IMR-90 (cell line): ENCODE results near the gene PRRG2. TPM values are rescaled to one million over a fixed set of nuclear protein-coding genes. Genes with fewer than 3 reads are reported as not detected.

Source experiments
- ATAC-seq: fragments of 200-7000 bp; cut with Tn5 transposase; 2 replicates; pipeline ENCODE4 v1.9.1; 2020; ENCODE audit warnings: low read depth, mild to moderate bottlenecking, moderate library complexity
- BruUV-seq: library from RNA; stranded (reverse); fragments of 400-500 nt; replicated peaks from 2 replicates; lab custom pipeline; 2021; lab: Mats Ljungman, UMichigan
- CTCF ChIA-PET: fragments of 300-600 bp; formaldehyde crosslinking; extraction: SDS; loops from one replicate; lab custom pipeline; 2021; ENCODE audit warnings: antibody characterized with exemption; lab: Yijun Ruan, JAX
- POLR2A ChIA-PET: fragments of 300-600 bp; sonication (Branson Sonifier 250); formaldehyde crosslinking; loops from one replicate; lab custom pipeline; 2022; ENCODE audit warnings: antibody characterized with exemption; ENCODE audit not compliant: unreplicated experiment; lab: Charles Lee
- DNase-seq: peaks from one replicate; pipeline ENCODE4 v3.0.0; 2013
- H2AFZ ChIP-seq: replicated peaks from 2 replicates; pipeline ENCODE3; 2013; ENCODE audit warnings: low read length, mild to moderate bottlenecking; ENCODE audit not compliant: poor library complexity
- H2AK5ac ChIP-seq: 2 replicates; pipeline ENCODE4 v1.6.1; 2013; ENCODE audit warnings: low read depth, low read length, inconsistent platforms
- H2AK9ac ChIP-seq: replicated peaks from 2 replicates; pipeline ENCODE3; 2013; ENCODE audit warnings: mild to moderate bottlenecking, low read depth, low read length, moderate library complexity; ENCODE audit not compliant: poor library complexity
- H2BK120ac ChIP-seq: 2 replicates; pipeline ENCODE4 v1.6.1; 2013; ENCODE audit warnings: low read depth, low read length, inconsistent platforms
- H2BK15ac ChIP-seq: 3 replicates; pipeline ENCODE4 v1.6.1; 2013; ENCODE audit warnings: low read depth, low read length, inconsistent platforms
- H2BK20ac ChIP-seq: 2 replicates; pipeline ENCODE4 v1.6.1; 2013; ENCODE audit warnings: low read depth, mild to moderate bottlenecking, inconsistent platforms, low read length, moderate library complexity
- H2BK5ac ChIP-seq: 2 replicates; pipeline ENCODE4 v1.6.1; 2013; ENCODE audit warnings: mild to moderate bottlenecking, low read depth, low read length, inconsistent platforms; ENCODE audit not compliant: poor library complexity, severe bottlenecking
- H3K14ac ChIP-seq: replicated peaks from 2 replicates; pipeline ENCODE4 v1.6.1; 2013; ENCODE audit warnings: low read depth, low read length, inconsistent platforms
- H3K18ac ChIP-seq: 2 replicates; pipeline ENCODE4 v1.6.1; 2013; ENCODE audit warnings: low read depth, low read length, control low read depth
- H3K23ac ChIP-seq: 2 replicates; pipeline ENCODE4 v1.6.1; 2013; ENCODE audit warnings: low read depth, low read length, inconsistent platforms
- H3K27ac ChIP-seq: 2 replicates; pipeline ENCODE4 v1.5.1; 2013; ENCODE audit warnings: mild to moderate bottlenecking, control low read depth, low read length; ENCODE audit not compliant: insufficient read depth
- H3K27me3 ChIP-seq: 2 replicates; pipeline ENCODE4 v1.6.1; 2013; ENCODE audit warnings: low read length; ENCODE audit not compliant: control insufficient read depth, insufficient read depth
- H3K36me3 ChIP-seq: 2 replicates; pipeline ENCODE4 v1.6.1; 2013; ENCODE audit warnings: low read length, mixed read lengths; ENCODE audit not compliant: control insufficient read depth, insufficient read depth
- H3K4ac ChIP-seq: 2 replicates; pipeline ENCODE4 v1.6.1; 2013; ENCODE audit warnings: low read depth, low read length, inconsistent platforms
- H3K4me1 ChIP-seq: 2 replicates; pipeline ENCODE4 v1.6.1; 2013; ENCODE audit warnings: low read length, mixed read lengths; ENCODE audit not compliant: control insufficient read depth, insufficient read depth
- H3K4me2 ChIP-seq: 2 replicates; pipeline ENCODE4 v1.6.1; 2013; ENCODE audit warnings: low read depth, mild to moderate bottlenecking, control low read depth, low read length, moderate library complexity
- H3K4me3 ChIP-seq: 2 replicates; pipeline ENCODE4 v1.5.1; 2013; ENCODE audit warnings: low read depth, mild to moderate bottlenecking, control low read depth, low read length, moderate library complexity; ENCODE audit not compliant: insufficient read depth
- H3K56ac ChIP-seq: 2 replicates; pipeline ENCODE4 v1.6.1; 2013; ENCODE audit warnings: low read length, inconsistent platforms; ENCODE audit not compliant: insufficient read depth; ENCODE audit errors: extremely low read depth
- H3K79me1 ChIP-seq, 2 experiments: 2 replicates each; pipeline ENCODE4 v1.6.1; 2013; ENCODE audit warnings: low read length in 2 of 2, inconsistent platforms in 1 of 2, low read depth in 1 of 2
- H3K9ac ChIP-seq: 2 replicates; pipeline ENCODE4 v1.6.1; 2013; ENCODE audit warnings: low read depth, low read length, control low read depth
- H3K9me1 ChIP-seq: 2 replicates; pipeline ENCODE4 v1.6.1; 2013; ENCODE audit warnings: low read length, inconsistent platforms; ENCODE audit not compliant: insufficient read depth
- H3K9me3 ChIP-seq: 2 replicates; pipeline ENCODE4 v1.6.1; 2013; ENCODE audit warnings: low read length; ENCODE audit not compliant: control insufficient read depth, insufficient read depth
- H4K20me1 ChIP-seq: 2 replicates; pipeline ENCODE4 v1.6.1; 2013; ENCODE audit warnings: low read length, inconsistent platforms; ENCODE audit not compliant: insufficient read depth
- H4K5ac ChIP-seq: 2 replicates; pipeline ENCODE4 v1.6.1; 2013; ENCODE audit warnings: mild to moderate bottlenecking, low read depth, low read length, control low read depth
- H4K8ac ChIP-seq, 2 experiments: 2 replicates each; pipeline ENCODE4 v1.6.1; 2013; ENCODE audit warnings: low read depth in 2 of 2, low read length in 2 of 2, control low read depth in 1 of 2, inconsistent platforms in 1 of 2
- H4K91ac ChIP-seq: 2 replicates; pipeline ENCODE4 v1.6.1; 2013; ENCODE audit warnings: low read depth, low read length, inconsistent platforms; ENCODE audit not compliant: insufficient read depth
- FOS ChIP-seq: fragments of 150-350 bp; IDR thresholded peaks from 2 replicates; pipeline ENCODE4 v1.6.1; 2016; ENCODE audit warnings: low read depth, low read length
- MAFK ChIP-seq: IDR thresholded peaks from 2 replicates; pipeline ENCODE4 v1.6.1; 2012; ENCODE audit warnings: low read depth, low read length, improper control_type of control experiment
- USF2 ChIP-seq: fragments of 150-350 bp; IDR thresholded peaks from 2 replicates; pipeline ENCODE4 v1.6.1; 2017; ENCODE audit warnings: mild to moderate bottlenecking, antibody characterized with exemption, low read length, low read depth
- WGBS, 2 experiments: methylation state at CpG; one replicate each; pipeline versions ENCODE4 v1.1.5 to v1.1.7; 2013; ENCODE audit warnings: missing lambda C conversion rate in 2 of 2; ENCODE audit not compliant: insufficient read length in 1 of 2; ENCODE audit errors: extremely low coverage in 2 of 2; 5-methylcytosine and 5-hydroxymethylcytosine counted together
- dilution Hi-C: fragments of 300-500 bp; cut with HindIII; formaldehyde crosslinking; loops from one replicate; pipeline ENCODE4 v1.14.3; 2018; ENCODE audit warnings: low sequenced_read_pairs; ENCODE audit not compliant: unreplicated experiment
- in situ Hi-C: fragments of 300-500 bp; cut with MboI; formaldehyde crosslinking; loops from 3 replicates; pipeline ENCODE4 v1.14.3; 2019; ENCODE audit warnings: low sequenced_read_pairs, inconsistent platforms, mixed read lengths
- intact Hi-C: fragments of 100-400 bp; cut with micrococcal nuclease; formaldehyde crosslinking; loops from 2 replicates; pipeline ENCODE4 v1.10.0; 2022
- polyA plus RNA-seq, 3 experiments: library from polyadenylated mRNA; depleted of rRNA; stranded (reverse); fragments of >200 nt; gene quantifications; 2 replicates each; pipeline ENCODE4 v1.2.3, GENCODE V29; 2012; ENCODE audit warnings: low replicate concordance in 1 of 3
- total RNA-seq: library from RNA; depleted of rRNA; stranded (reverse); fragments of >200 nt; gene quantifications from 2 replicates; pipeline ENCODE4 v1.2.3, GENCODE V29; 2012

PRRG2 gene
- total and polyA plus RNA-seq, 2 of the 4 experiments (the other 2 are of a cell fraction) = 0.14 to 0.54 TPM

GRCh38 chr19:49574206-49574755 is 6.8 kb upstream of the PRRG2 start:
- dilution Hi-C loops (no loop called here), in situ Hi-C loops (loop anchor here (25.0 kb wide), 1 partner anchor 312 kb away; no protein-coding TSS in a partner anchor), intact Hi-C loops (loop anchor here (5.0 kb wide), 1 partner anchor 108 kb away; no protein-coding TSS in a partner anchor)
- H3K18ac ChIP-seq = no peak overlapping the region
- H3K23ac ChIP-seq = no peak overlapping the region
- H4K91ac ChIP-seq = no peak overlapping the region
- H3K14ac ChIP-seq = no peak overlapping the region
- no peak overlapping the region for H2AFZ ChIP-seq
- H3K27me3 ChIP-seq = no peaks in the 10 kb centered on the region
- no TSS peak for BruUV-seq
- no peak overlapping the region for H4K5ac ChIP-seq
- H2AK9ac ChIP-seq = no peak overlapping the region
- H3K9me3 ChIP-seq = no peaks in the 10 kb centered on the region
- H3K4me1 ChIP-seq = no peaks in the 10 kb centered on the region
- H4K8ac ChIP-seq = no peak overlapping the region
- CTCF ChIA-PET = no interaction called here
- H3K4ac ChIP-seq = no peak overlapping the region
- no peak overlapping the region for H2BK15ac ChIP-seq
- POLR2A ChIA-PET = no interaction called here
- H3K27ac ChIP-seq = no peak overlapping the region
- H4K20me1 ChIP-seq = peaks cover 35% of the 10 kb centered on the region
- peaks cover 9% of the 10 kb centered on the region for H3K36me3 ChIP-seq
- peaks cover 13 to 62% of the 10 kb centered on the region in 2 experiments; a peak in 3 of 4 replicates for H3K79me1 ChIP-seq
- H3K9ac ChIP-seq = no peak overlapping the region
- DNase-seq (no peak), ATAC-seq (no peak)
- H3K9me1 ChIP-seq = no peaks in the 10 kb centered on the region
- H2AK5ac ChIP-seq = no peak overlapping the region
- H3K4me2 ChIP-seq = no peak overlapping the region
- H2BK120ac ChIP-seq = no peak overlapping the region
- H3K4me3 ChIP-seq = no peak overlapping the region
- no CpG with 5 or more reads among the region's 2 CpGs for WGBS, 2 experiments
- no peak overlapping the region for H2BK5ac ChIP-seq
- H3K56ac ChIP-seq = no peak overlapping the region
- TF ChIP-seq MAFK (peak; percentile 78), FOS (no peak), USF2 (no peak)
- no peak overlapping the region for H2BK20ac ChIP-seq
